Measurements from ENCODE around the gene MDH1.

DNA sequence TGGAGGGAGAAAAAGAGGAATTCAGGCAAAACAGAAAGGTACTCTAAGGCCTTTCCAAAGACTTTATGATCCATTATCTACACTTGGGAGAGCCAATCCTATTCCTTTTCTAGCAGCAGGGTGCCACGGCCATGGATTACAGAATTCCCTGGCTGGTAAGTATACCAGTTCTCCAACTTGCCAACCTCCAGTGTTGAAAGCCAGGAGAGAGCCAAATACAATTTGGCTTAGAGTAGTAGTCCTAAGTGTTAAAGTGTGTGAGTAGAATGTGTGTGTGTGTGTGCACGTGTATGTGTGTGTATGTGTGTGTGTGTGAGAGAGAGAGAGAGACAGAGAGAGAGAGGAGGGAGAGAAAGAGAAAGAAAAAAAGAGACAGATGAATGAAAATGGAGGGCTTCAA is 43.7 kb upstream of the MDH1 start:
- TF ChIP-seq, protein P1, sequence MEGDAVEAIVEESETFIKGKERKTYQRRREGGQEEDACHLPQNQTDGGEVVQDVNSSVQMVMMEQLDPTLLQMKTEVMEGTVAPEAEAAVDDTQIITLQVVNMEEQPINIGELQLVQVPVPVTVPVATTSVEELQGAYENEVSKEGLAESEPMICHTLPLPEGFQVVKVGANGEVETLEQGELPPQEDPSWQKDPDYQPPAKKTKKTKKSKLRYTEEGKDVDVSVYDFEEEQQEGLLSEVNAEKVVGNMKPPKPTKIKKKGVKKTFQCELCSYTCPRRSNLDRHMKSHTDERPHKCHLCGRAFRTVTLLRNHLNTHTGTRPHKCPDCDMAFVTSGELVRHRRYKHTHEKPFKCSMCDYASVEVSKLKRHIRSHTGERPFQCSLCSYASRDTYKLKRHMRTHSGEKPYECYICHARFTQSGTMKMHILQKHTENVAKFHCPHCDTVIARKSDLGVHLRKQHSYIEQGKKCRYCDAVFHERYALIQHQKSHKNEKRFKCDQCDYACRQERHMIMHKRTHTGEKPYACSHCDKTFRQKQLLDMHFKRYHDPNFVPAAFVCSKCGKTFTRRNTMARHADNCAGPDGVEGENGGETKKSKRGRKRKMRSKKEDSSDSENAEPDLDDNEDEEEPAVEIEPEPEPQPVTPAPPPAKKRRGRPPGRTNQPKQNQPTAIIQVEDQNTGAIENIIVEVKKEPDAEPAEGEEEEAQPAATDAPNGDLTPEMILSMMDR (IDR thresholded peaks at IDR 0.05) = no peak
- no peak for TF ChIP-seq EZH2 (IDR thresholded peaks at IDR 0.05; ENCODE audit: borderline replicate concordance, insufficient read depth, low read depth, low read length, poor library complexity, severe bottlenecking)

Data from B cell (primary cell).